ENCODE results near the gene OR13C2.

GRCh38 chr9:104617418-104617817 lies 12.0 kb upstream of the OR13C2 start:
- TF ChIP-seq EZH2 (IDR thresholded peaks at IDR 0.05; ENCODE audit: insufficient read depth, poor library complexity, severe bottlenecking) (no peak), EZH2phosphoT487 (IDR thresholded peaks at IDR 0.05; ENCODE audit: insufficient read depth, low read depth) (no peak)
